ENCODE results near the gene MMP11.

The MMP11 gene

DNA sequence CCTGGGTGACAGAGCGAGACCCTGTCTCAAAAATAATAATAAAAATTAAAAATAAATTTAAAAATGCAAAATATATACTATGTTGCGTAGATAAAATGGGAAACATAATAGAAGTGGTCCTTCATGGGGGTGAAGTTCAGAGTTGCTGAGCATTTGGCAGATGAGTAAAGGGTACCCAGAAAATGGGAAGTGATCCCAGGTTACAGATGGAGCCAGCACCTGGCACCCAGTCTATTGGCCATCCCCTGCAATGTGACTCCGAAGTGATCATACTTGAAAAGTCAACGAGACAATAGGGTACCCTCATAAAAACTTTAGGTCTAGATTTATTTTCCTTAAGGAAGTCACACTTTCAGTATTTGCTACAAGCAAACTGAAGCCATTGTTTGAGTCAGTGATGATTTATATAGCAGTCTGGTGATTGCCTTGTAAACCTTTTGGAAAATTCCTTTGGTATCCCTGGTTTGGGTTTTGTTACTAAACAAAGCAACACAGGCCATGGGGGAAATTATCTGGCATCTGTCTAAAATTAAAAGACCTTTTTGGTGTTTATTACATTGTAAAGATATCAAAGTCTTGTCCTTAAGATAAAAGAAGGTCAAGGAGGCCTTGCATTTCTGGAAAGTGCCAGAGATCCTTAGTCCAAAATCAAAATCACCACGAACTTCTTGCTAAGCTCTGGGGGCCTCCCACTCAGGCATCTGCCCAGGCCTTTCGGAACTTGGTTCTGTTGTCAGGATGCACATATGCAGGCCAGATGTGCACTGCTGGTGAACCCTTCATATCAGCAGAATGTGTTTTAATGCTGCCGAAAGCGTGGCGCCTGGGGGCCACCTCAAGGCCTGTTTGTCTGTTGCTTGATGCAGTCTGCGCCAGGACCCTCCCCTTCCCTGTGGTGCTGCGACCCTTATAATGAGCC lies 18.4 kb downstream of the MMP11 start:
- TF ChIP-seq POLR2A (IDR thresholded peaks at IDR 0.05; ENCODE audit: low read length): no peak
- no peak for TF ChIP-seq GATA1 (IDR thresholded peaks at IDR 0.05; ENCODE audit: low read depth, low read length)
- DNase-seq: no peak

DNA sequence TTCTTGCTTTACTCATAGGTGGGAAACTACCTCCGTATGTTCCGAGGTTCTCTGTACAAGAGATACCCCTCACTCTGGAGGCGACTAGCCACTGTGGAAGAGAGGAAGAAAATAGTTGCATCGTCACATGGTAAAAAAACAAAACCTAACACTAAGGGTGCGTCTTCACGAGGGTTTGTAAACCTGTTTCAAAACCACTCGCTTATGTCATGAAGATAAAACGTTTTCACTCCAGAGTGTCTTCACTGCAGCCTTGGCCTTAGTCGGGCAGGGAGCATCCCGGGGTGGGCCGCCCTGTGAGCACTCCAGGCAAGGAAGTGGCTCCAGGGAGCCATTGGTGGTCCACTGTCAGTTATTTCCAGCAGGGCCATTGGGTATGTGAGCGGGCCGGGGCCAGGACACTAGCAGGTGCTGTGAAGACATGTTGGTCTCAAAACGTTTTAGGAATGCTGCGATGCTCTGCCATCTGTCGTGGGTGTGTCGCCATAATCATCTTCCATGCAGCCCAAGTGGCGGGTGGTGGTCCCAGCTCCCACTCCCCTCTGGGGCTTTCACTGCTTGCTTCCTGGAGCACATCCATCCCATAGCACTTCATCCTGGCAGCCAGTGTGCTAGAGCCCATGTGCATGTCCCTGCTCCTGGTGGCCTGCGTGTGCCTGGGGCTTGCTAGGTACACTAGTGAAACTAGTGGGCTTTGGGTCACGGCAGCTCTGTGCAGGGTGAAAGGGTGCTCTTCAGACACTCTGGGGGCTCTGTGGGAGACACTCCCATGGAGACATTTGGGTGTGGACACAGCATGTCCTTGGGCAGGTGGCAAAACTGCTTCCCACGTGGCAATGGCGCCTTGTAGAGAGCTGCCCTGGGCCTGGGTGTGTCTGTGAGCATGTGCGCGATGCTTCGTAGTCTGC lies 19.3 kb downstream of the MMP11 start:
- DNase-seq: no peak
- TF ChIP-seq POLR2A (IDR thresholded peaks at IDR 0.05; ENCODE audit: low read length) (no peak), GATA1 (IDR thresholded peaks at IDR 0.05; ENCODE audit: low read depth, low read length) (no peak)

DNA sequence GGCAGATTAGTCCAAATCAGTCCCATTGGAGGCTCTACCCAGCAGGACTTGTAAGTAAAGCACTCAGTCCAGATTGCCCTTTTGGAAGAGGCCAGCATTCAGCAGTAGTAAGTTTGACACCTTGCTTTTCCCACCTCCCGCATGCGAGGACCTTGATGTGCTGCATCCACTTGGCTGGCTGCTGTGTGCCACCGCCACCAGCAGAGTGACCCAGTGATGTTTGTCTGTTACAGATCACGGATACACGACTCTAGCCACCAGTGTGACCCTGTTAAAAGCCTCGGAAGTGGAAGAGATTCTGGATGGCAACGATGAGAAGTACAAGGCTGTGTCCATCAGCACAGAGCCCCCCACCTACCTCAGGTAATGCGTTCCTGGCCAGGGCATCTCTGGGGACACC lies 20.7 kb downstream of the MMP11 start:
- DNase-seq: no peak
- no peak for TF ChIP-seq POLR2A (IDR thresholded peaks at IDR 0.05; ENCODE audit: low read length)
- TF ChIP-seq GATA1 (IDR thresholded peaks at IDR 0.05; ENCODE audit: low read depth, low read length): no peak

DNA sequence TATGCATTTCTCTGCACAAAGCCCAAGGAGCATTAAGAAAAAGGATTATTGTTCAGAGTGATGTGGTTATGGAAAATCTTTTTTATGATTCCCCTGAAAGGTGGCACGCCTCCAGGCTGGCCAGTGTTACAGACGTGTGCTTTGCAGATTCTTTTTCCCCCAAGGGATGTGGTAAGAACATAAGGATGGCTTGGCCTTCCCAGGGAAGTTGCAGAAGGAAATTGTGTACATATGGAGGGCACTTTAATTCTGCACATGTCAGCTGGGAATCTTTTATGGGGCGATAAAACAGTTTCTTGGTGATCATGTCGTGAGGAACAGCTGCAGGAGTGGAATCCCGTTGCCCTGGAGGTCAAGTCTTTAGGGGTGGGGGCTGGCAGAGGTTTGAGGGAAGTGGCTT lies 23.8 kb downstream of the MMP11 start:
- no peak for DNase-seq
- TF ChIP-seq POLR2A (IDR thresholded peaks at IDR 0.05; ENCODE audit: low read length) (no peak), GATA1 (IDR thresholded peaks at IDR 0.05; ENCODE audit: low read depth, low read length) (no peak)

DNA sequence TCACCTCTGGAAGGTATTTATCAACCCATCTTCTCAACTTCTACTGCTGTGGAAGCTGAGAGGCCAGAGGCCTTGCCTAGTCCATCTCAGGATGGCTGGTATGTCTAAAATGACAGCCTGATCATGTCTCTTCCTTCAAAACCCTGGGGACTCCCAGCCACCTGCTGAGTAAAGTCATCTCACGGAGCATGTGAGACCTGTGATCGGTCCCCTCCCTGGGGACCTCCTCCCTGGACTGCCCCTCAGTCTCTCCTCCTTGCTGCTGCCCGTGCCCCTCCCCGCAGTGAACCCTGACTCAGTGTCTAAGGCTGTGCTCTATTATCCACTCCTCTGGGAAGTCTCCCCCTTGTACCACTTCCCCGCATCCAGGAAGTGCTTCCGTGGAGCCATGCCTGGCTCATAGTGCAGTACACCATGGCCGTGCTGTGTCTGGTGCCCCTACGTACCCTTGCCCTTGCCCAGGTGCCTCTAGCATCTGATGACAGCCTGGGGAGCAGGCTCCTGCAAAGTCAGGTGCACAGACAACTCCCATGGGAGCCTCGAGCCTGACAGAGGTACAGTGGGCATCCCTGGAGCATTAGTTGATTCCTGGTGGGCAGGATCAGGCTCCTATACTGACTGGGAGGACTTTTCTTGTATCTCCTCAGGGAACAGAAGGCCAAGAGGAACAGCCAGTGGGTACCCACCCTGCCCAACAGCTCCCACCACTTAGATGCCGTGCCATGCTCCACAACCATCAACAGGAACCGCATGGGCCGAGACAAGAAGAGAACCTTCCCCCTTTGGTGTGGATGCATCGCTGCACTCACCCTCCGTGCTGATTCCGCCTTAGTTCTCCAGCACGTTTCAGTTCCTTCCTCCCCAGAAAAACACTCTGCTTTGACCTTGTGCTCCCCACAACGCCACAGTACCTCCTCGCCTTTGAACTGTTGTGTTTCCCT lies 27.9 kb downstream of the MMP11 start:
- TF ChIP-seq GATA1 (IDR thresholded peaks at IDR 0.05; ENCODE audit: low read depth, low read length) (no peak), POLR2A (IDR thresholded peaks at IDR 0.05; ENCODE audit: low read length) (no peak)
- DNase-seq: no peak

DNA sequence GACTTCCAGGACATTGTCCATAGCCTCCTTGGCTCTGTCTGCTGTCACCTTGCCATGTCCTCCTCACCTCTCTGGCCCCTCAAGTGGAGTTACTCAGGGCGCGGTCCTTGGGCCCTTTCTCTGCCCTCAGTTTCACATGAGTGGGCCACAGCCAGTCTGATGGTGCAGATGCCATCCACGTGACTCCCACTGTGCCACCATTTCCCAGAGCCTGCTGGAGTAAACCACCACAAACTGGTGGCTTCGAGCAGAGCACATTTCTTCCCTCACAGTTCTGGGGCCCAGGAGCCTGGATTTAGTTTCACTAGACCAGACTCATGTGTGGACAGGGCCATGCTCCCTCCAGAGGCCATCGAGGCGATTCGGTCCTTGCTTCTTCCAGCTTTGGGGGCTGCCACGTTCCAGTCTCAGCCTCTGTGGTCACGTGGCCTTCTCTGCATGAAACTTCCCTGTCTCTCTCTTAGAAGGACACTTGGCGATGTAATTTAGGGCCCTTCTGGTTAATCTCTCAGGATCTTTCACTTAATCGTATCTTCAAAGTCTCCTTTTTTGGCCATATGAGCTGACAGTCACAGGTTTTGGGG lies 28.7 kb downstream of the MMP11 start:
- DNase-seq: no peak
- TF ChIP-seq POLR2A (IDR thresholded peaks at IDR 0.05; ENCODE audit: low read length): no peak
- TF ChIP-seq GATA1 (IDR thresholded peaks at IDR 0.05; ENCODE audit: low read depth, low read length): no peak

DNA sequence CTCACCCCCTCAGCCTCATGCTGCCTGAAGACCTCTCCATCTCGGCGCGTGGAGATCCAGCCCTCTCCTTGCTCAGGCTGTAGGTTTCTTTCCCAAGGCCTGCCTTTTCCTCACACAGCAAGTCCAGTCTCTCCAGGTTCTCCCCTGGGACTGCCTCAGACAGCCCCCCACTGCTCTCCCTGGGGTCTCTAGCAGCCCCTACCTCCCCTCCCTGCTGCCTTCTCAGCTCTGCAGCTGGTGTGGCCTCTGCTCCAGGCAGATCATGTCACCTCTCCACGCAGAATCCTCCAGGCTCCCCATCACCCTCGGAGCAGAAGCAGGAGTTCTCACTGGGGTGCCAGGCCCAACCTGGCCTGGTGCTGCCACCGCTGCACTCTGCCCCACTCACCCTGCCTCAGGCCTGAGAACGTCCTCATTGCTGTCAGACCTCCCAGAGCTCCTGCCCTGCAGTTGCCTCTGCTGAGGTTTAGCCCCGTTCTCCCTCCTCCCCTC lies 29.3 kb downstream of the MMP11 start:
- no peak for TF ChIP-seq POLR2A (IDR thresholded peaks at IDR 0.05; ENCODE audit: low read length)
- no peak for TF ChIP-seq GATA1 (IDR thresholded peaks at IDR 0.05; ENCODE audit: low read depth, low read length)

DNA sequence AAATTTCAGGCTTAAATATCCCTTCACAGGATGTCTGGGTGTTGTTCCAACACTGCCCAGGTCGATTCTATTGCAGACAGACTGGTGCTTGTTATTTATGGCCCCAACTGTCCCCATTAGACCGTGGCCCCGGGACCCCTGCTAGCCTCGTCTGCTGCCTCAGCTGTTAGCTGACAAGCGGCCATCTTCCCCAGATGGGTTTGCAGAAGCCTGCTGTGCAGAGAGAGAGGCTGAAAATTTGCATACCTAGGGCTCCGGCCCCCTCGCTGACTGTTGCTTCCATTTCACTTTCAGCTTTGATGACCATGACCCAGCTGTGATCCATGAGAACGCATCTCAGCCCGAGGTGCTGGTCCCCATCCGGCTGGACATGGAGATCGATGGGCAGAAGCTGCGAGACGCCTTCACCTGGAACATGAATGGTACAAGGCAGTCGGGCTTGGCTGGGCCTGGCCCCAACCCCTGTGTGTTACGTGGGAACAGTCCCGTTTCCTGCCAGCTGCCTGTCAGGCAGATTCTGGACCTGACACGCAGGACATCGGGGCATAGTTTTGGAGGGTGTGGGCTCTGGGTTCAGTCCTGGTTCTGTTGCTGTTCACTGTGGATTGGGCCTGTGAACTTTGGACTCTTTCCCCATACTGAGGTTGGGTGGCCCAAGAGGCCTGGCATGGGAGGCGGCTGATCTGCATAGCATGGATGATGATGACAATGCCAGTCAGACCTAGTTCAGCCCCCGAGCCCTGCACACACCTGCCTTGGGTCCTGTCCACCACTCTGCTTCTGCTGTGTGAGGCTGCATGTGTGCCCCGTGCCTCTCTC lies 30.6 kb downstream of the MMP11 start:
- DNase-seq: no peak
- no peak for TF ChIP-seq POLR2A (IDR thresholded peaks at IDR 0.05; ENCODE audit: low read length)
- TF ChIP-seq GATA1 (IDR thresholded peaks at IDR 0.05; ENCODE audit: low read depth, low read length): no peak

More for the DNA sequence above, 29.3 kb downstream of the MMP11 start:
- DNase-seq: no peak

DNA sequence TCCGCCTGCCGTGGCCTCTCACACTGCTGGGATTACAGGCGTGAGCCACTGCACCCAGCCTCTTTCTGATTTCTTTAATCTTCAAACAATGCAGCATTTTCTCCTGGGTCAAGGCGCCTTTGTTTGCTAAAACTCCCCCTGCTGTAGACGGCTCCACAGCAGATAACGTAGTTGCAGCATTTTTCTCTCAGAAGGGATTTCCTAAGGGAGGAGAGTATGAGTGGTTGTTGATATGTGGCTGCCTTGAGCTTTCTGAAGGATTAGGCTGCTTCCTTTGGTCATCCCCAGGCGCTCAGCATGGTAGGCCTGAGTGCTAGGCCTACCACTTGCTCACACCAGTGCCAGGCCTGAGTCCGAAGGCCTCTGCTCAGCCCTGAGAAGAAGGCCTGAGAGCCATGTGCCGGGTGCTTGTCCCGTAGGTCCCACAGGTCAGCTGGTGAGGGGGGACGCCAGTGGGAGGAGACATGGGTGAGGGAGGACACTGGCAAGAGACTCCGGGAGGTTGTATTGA lies 32.2 kb downstream of the MMP11 start:
- no peak for DNase-seq
- TF ChIP-seq GATA1 (IDR thresholded peaks at IDR 0.05; ENCODE audit: low read depth, low read length): no peak
- TF ChIP-seq POLR2A (IDR thresholded peaks at IDR 0.05; ENCODE audit: low read length): no peak

DNA sequence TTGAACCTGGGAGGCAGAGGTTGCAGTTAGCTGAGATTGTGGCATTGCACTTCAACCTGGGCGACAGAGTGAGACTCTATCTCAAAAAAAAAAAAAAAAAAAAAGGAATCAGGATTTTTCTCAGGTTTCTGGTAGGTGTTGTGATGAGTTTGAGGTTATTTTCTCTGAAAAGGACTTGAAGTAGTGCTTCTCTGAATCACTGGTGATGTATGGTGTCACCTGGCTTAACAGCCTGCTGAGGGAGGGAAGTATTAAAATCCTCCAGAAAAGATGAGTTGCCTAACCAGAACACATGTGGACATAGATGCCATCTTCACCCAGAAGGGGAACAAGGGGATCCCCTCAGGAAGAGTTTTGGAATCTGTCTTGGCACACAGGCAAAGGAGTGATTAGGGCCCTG lies 34.2 kb downstream of the MMP11 start:
- no peak for DNase-seq
- TF ChIP-seq GATA1 (IDR thresholded peaks at IDR 0.05; ENCODE audit: low read depth, low read length) (no peak), POLR2A (IDR thresholded peaks at IDR 0.05; ENCODE audit: low read length) (no peak)

DNA sequence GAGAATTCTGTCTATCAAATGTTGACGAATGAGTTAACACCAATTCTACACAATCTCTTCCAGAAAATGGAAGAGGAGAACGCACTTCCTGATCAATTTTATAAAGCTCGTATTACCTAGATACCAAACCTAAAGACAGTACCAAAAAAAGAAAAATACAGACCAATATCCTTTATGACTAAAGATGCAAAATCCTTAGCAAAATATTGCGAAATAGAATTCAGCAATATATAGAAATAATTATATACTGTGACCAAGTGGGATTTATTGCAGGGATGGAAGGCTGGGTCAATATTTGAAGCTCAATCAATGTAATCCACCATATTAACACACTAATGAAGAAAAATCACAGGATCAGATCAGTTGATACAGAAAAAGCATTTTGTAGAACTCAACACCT lies 39.7 kb downstream of the MMP11 start:
- TF ChIP-seq POLR2A (IDR thresholded peaks at IDR 0.05; ENCODE audit: low read length) (no peak), GATA1 (IDR thresholded peaks at IDR 0.05; ENCODE audit: low read depth, low read length) (no peak)
- no peak for DNase-seq
